Measurements from ENCODE around the gene SPAG16. TPM values are rescaled to one million over a fixed set of nuclear protein-coding genes. Genes with fewer than 3 reads are reported as not detected.
"Not testable (repeated sequence)": the region's sequence is repeated elsewhere in the genome, so short reads cannot be mapped to it uniquely, and the experiment has no call there.

The SPAG16 gene
- polyA plus RNA-seq, 1 donor: 15.4 TPM

DNA sequence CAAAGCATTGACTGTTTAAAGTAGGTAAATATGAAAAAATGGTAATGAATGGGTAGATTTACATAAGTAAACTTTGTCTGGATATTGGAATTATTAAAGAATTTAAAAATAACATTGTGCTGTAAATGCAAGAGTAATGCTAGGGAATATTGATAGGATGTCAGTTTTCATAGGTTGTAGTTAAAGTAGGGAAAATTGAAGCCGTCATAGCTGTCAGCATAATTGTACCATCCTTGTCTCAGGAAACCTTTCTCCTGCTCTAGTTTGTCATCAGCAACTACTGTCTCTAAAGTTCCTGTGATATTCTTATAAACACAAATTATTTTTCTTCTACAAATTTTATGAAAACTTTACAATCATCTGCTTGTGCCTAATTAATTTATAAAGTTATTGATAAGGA lies 10.1 kb upstream of the SPAG16 start:
- DNase-seq: no peak

DNA sequence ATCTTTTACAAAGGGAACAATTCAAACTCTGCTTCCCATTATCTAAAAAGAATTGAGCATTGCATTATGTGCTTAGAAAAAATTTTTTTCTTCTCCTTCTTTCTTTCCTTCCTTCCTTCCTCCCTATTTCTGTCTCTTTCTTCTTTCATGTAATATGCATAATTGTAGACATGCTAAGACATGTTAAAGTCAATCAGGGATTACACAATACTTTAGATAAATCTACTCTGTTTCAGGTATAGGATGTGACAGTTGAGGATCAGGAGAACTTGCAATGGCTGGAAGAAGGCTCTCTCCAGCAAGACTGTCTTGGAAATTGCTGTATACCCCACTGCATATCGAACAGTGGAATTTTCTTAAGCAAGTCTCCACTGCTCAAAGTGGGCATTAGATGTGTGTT lies 9.0 kb upstream of the SPAG16 start:
- DNase-seq: no peak

DNA sequence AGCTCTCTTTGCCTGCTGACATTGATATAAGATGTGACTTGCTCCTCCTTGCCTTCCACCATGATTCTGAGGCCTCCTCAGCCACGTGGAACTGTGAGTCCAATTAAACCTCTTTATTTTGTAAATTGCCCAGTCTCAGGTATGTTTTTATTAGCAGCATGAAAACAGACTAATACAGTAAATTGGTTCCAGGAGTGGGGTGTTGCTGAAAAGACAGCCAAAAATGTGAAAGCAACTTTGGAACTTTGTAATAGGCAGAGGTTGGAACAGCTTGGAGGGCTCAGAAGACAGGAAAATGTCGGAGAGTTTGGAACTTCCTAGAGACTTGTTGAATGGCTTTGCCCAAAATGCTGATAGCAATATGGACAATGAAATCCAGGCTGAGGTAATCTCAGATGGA lies 7.1 kb upstream of the SPAG16 start:
- not testable (repeated sequence) for DNase-seq

GRCh38 chr2:213279116-213279620 lies 5.1 kb upstream of the SPAG16 start:
- no peak for DNase-seq

- DNase-seq: no peak
Observed at GRCh38 chr2:213279971-213280370, 4.3 kb upstream of the SPAG16 start.

- DNase-seq: no peak
Observed at GRCh38 chr2:213281156-213281555, 3.1 kb upstream of the SPAG16 start.

- DNase-seq: no peak
Observed at GRCh38 chr2:213285404-213285803, 1.1 kb downstream of the SPAG16 start.

- no peak for DNase-seq
Observed at GRCh38 chr2:213286161-213286560, 1.9 kb downstream of the SPAG16 start.

DNA sequence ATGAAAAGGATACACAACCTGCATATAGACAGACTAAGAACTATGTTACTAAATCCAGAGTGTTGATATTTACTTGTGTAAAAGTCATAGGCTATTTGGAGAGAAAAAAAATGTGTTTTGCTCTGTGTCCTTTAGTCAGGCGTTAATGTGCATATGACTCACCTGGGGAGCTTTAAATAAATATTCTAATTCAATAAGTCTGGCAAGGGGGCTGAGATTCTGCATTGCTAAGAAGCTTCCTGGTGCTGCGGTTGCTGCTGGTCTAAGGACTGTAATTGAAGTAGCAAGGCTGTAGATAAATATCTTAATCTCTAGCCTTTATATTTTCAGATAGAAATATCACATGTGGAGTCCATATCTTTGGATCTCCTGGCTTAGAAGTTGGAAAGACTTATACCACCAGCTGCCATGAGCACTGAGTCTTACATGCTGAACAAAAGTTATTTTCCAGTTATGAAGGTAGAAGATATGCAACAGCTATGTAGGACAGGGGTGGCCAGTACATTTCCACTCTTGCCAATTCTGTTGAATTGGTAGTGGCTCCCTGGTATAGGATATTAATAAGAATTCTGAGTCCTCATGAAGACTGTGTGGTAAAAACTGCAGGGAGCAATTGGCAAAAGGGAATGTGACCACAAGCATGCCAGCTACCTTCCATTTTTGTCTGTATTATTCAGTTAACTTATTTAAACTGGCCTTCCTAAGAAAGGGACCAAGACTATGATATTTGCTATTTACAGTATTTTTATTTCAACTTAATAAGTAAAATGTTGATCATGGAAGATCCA lies 4.8 kb downstream of the SPAG16 start:
- DNase-seq: no peak

GRCh38 chr2:213290501-213290900 lies 6.2 kb downstream of the SPAG16 start:
- no peak for DNase-seq

GRCh38 chr2:213296270-213296669 lies 12.0 kb downstream of the SPAG16 start:
- DNase-seq: no peak

DNA sequence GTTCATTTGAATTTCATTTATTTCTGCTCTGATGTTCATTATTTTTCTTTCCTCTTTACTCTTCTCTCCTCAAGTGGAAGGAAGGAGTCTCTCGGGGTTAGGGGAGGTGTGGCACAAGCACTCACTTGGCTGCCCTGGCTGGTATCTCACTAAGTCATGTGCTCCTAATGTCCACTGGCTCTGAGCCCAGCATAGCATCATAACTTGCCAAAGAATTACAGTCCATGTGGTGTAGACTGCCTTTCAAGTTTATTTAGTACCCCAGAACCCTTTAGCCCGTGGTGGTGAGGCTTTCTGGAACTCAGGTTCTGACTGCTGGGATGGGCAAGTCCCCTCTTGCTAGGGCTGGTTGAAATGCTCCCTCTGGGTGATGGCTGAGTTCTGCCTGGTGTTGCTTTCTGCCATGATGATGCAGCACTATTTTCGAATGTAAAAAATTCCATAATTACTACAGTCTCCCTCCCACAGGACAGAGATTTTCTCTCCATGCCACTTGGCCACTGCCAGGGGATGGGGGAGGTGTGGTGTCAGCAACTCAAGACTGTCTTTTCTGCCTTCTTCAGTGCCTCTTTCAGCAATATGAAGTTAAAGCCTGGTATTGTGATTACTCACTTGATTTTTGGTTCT lies 22.2 kb downstream of the SPAG16 start:
- DNase-seq: no peak

- DNase-seq: no peak
Observed at GRCh38 chr2:213315168-213315876, 31.1 kb downstream of the SPAG16 start.

GRCh38 chr2:213316001-213316735 lies 31.9 kb downstream of the SPAG16 start:
- no peak for DNase-seq

GRCh38 chr2:213317929-213318328 lies 33.7 kb downstream of the SPAG16 start:
- DNase-seq: no peak

DNA sequence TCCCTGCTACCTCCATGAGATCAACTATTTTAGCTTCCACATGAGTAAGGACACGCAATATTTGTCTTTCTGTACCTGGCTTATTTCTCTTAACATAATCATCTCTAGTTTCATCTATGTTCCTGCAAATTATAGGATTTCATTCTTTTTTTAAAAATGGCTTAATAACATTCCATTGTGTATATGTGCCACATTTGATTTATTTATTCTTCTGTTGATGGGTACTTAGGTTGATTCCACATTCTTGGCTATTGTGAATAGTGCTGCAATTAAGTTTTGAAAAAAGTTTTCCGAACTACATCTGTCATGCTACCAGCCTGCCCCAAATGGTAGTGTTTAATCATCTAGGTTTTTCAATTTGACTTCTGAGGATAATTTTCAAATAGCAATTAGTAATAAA lies 36.3 kb downstream of the SPAG16 start:
- DNase-seq: no peak

- no peak for DNase-seq
Observed at GRCh38 chr2:213336253-213336770, 52.0 kb downstream of the SPAG16 start.

GRCh38 chr2:213353419-213353818 lies 69.2 kb downstream of the SPAG16 start:
- no peak for DNase-seq

- DNase-seq: no peak
Observed at GRCh38 chr2:213376644-213377043, 92.4 kb downstream of the SPAG16 start.

DNA sequence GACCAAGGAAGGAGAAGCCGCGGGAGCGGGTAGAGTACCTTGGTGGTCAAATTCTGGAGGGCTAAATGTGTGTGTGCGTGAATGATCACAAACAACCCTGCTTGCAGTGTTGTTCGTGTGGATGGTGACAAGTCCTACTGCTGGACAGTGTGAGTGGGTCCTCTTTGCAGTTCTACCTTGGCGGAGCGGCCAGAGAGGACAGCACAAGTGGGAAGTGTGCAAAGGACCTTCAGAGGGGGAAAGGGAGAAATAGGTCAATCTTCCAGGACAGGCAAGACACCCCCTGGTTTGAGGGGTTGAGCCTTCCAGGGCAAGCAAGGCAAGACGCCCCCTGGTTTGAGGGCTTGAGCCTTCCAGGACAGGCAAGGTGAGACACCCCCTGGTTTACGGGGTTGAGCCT lies 122.8 kb downstream of the SPAG16 start:
- DNase-seq: not testable (repeated sequence)

DNA sequence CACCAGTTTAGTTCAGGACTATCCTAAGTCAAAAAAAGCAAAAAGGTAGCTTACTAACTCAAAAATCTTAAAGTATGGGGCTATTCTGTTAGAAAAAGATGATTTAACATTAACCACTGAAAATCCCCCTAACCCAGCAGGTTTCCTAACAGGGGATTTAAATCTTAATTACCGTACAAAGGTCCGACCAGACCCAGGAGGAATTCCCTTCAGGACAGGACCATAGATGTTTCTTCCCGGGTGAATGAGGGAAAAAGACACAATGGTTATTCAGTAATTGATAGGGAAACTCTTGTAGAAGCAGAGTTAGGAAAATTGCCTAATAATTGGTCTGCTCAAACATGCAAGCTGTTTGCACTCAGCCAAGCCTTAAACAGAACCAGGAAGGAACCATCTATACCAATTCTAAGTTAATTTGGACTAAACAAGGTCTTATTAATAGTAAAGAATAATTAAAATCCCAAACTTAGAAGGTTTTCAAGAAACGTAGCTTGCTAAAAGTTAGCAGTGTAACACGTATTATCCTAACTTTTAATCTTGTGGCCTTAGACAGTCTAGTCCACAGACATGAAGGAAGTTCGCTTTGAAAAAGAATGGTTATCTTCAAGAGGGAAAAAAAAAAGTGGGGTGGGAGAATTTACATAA lies 124.3 kb downstream of the SPAG16 start:
- DNase-seq: not testable (repeated sequence)

DNA sequence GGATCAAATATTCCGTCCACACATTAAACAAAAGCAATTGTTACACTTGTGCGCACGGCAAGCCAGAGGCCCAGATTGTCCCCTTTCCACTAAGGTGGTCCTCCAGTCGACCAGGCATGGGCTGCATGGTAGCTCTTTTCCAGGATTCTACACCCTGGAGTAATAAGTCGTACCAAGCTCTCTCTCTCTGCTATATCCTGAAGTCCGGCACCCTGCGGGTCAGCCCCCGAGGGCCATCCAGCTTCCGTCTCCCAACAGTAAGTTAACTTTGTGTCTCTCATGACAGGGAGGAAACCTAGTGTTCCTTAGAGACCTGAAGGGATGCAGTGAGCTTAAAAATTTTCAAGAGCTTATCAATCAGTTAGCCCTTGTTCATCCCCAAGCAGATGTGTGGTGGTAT lies 126.4 kb downstream of the SPAG16 start:
- not testable (repeated sequence) for DNase-seq
